GM18909 (cell line): Measurements from ENCODE around the gene CST7.

Experiments
- ATAC-seq: cut with Tn5 transposase; IDR thresholded peaks from one replicate; pipeline ENCODE4 v1.9.1; 2021; ENCODE audit warnings: mild to moderate bottlenecking; ENCODE audit not compliant: unreplicated experiment, poor library complexity

The CST7 gene

DNA sequence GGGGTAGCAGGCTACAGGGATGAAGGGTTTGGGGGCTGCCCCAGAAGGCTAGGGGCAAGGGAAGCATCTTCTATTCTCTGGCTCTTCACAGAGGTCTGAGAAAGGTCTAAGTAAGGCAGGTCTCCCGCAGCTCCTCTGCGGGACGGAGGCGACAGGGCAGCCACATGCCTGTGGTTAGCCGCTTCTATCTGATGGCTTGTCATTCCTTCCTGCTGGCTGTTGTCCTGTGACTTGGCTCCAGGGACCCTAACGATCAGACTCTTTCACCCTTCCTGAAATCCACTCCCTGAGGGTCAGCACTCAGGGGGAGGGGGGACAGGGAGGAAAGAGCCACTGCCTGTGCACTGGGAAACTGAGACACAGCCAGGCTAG lies 673 bp downstream of the CST7 start:
- peak; percentile 27 for ATAC-seq

DNA sequence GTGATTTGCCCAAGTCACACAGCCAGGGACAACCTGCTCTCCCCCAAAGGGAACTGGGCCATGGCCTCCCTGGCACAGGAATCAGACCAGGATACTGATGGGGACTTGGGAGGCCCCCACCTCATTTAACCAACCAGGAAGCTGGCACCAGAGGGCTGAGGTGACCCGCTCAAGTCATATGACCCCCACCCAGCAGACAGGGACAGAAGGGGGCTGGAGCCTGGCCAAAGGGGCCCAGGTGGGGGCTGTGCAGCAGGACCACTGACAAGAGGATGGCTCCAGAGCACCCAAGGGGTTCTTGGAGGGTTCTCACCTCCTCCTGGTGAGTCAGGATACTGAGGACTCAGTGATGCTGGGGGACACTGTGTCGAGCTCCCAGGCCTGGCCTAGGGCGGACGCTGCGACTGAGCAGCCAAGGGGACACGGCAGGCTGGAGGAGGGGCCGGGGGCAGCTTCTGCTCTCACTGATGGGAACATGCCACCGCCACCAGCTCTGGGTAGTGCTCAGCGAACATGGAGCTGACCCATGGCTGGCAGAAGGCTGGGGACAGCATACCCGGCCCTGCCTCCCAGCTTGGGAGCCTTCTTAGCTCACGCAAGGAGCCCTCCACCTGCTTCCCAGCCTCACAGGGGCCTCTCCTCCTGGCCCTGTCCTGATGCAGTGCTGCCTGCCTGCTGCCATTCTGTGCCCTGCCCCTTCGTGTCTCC lies 1.2 kb downstream of the CST7 start:
- ATAC-seq, result no peak

- no peak for ATAC-seq
Measured at GRCh38 chr20:24950836-24951525, 1.9 kb downstream of the CST7 start.

DNA sequence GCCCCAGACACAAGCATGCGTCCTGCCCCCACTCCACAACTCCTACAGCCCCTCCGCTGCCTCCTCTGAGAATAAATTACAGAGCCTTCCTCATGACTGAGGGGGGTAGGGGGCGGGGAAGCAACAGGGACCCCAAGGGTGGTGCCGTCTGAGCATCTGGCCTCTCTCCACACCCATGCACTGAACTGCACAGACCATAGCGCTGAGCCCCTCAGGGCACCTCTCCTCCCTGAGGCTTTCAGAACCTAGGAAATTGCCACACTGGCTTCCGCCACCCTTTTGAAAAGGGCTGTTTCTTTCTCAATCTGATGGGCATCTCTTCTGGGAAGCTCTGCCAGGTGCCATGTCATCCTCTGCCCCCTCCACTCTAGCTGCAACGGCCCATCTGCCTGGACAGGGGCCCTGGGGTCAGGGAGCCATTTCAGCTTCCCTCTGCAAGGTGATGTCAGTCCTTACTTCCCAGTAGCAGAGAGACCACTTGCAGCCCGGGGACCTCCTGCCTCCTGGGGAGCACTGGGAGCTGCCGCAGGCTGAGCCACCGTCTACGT lies 2.5 kb downstream of the CST7 start:
- ATAC-seq, result no peak

DNA sequence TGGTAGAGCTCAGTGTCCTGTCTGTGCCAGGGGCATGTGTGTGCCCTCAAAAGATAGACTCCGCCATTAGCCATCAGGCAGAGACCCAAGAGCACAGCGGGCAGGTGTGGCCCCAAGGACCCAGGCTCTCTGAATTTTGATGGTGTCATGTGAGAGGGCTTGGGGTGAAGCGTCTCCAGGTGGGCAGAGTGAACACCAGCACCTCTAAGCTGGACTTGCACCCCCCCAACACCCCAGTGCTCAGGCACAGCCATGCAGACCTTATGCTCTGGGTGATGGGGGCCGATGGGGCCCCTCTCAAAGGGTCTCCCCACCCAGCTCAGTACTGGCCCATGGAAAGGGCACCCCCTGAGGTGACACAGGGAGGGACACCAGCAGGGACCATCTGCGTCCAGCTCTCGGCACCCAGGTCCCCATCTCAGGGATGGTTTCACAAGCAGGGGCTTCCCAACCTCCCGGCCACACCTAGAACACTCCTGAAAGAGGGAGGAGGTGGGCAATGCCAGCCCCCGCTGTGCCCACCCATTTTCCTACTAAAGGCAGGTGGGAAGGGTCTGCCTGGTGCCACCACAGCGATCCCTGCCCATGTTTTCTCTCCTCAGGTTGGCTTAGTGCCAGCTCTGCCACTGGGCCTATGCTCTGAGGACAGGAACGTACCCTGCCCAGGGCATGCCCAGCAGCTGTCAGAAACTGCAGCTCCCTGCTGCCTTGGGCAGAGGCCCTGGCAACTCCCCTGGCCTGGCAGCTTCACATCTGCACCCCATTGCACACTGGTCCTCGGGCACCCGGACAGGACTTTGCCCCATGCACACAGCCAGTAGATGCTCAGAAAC lies 3.5 kb downstream of the CST7 start:
- no peak for ATAC-seq

DNA sequence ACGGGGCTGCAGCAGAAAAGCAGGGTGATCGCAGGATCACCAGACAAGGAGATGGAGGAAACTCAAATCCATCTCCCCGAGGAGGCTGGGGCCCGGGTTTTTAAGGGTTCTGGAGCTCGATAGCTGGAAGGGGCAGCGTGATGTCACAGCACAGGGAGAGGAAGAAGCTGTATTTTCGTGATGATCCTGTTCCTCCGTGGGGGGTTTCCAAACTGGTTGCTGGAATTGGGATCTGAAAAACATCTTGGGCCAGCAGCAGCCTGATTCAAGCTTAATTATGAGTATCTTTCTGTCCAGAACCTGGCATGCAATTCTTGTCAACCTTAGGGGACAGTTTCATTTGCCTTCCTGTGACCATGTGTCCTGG lies 4.1 kb downstream of the CST7 start:
- no peak for ATAC-seq

DNA sequence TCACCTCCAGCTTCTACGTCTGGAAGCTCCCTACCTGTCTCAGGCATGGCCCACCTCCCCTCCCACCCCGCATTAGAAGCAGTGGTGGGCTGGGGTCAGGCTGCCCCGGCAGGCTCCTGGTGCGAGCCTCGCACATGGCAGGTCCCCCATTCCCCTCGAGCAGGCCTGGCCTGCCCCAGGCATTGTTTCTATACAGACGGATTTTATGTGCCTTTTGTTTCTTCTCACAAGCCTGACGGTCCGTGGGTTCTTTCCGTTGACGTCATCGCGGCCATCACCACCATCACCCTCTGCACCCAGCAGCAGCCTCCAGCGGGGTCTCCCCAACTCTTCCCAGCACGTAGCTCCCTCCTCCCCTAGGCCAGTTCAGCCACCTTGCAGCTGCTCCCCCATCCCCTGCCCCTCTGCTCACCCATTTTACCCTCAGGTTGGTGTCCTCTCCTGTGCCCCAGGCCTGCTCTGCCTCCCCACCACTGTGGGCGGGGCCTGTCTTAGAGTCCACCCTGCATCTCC lies 4.6 kb downstream of the CST7 start:
- no peak for ATAC-seq

- ATAC-seq, result no peak
Measured at GRCh38 chr20:24954151-24954550, 5.1 kb downstream of the CST7 start.

- ATAC-seq, result no peak
Measured at GRCh38 chr20:24954566-24954965, 5.5 kb downstream of the CST7 start.

DNA sequence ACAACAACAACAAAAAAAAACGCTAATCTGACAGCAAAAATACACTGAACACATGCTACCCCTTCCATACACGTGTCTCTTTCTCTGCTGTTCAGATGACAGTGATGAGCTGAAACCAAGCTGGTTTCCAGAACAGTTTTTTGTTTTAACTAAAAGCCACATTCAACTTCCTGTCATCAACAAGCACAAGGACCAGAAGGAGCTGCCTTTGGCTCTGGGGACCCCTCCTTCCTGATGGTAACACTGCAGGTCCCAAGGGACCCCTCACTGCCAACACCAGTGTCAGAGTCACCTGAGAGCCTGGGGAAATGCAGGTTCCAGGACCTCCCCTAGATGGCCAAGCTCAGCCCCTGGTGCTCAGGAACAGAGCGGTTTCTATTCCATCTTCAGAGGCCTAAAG lies 6.0 kb downstream of the CST7 start:
- peak; percentile 86 for ATAC-seq

GRCh38 chr20:24956001-24956841 lies 7.2 kb downstream of the CST7 start:
- ATAC-seq, result no peak

DNA sequence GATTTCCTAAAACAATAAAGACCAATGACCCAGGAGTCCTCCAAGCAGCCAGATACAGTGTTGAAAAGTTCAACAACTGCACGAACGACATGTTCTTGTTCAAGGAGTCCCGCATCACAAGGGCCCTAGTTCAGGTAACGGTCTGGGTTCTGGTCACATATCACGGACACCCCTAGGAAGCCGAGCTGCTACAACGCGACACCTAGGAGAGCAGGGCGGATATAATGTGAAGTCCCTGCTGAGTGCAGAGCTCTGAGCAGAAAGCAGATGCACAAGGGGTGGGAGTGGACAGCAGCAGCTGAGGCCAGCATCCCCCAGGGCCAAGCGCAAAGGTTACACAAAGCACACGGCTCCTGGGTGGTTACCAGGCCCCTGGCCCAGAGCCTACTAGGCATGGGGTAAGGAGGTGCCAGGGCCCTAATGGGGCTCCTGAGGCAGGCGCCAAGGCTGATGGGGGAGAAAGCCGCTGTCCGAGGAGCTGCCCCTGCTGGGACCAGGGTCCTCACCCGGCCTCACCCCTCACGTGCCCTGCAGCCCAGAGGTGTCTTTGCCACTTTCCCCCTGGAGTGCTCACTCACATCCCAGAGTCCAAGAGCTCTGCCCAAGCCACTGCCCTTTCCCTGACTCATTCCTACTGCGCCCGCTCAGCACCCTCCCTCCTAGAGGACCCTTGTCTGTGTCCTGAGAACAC lies 8.4 kb downstream of the CST7 start:
- ATAC-seq, result no peak

DNA sequence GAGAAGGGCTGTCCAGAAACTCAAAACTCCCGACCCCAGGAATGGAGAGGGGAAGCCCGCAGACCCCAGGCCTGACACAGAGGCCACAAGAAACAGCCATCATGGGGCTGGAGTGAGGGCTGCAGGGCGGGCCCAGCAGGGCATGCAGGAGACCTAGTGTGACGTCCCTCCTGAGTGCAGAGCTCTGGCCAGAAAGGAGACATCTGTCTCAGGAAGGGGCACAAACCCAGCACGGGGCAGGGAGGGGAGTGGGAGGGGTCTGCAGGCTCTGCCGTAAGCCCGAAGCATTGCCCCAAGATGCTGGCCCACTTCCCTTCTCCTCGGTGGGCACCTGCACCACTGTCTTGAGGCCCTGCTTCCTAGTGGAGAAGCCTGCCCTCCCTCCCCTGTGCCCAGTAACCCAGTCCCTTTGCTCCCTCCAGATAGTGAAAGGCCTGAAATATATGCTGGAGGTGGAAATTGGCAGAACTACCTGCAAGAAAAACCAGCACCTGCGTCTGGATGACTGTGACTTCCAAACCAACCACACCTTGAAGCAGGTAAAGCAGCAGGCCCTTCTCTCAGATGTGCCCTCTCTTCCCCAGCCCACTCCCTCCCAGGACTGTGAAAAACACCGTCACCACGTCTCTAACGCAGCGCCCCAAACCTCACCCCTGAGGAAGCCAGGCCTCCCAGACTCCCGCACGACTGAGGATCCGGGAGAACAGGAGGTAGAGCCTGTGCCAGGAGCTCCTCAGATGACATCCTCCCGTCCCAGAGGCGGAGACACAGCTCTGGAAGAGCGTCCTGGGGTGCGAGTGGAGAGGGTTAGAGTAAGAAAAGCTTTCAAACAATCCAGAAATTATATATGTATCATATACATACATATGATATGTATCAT lies 9.7 kb downstream of the CST7 start:
- no peak for ATAC-seq

DNA sequence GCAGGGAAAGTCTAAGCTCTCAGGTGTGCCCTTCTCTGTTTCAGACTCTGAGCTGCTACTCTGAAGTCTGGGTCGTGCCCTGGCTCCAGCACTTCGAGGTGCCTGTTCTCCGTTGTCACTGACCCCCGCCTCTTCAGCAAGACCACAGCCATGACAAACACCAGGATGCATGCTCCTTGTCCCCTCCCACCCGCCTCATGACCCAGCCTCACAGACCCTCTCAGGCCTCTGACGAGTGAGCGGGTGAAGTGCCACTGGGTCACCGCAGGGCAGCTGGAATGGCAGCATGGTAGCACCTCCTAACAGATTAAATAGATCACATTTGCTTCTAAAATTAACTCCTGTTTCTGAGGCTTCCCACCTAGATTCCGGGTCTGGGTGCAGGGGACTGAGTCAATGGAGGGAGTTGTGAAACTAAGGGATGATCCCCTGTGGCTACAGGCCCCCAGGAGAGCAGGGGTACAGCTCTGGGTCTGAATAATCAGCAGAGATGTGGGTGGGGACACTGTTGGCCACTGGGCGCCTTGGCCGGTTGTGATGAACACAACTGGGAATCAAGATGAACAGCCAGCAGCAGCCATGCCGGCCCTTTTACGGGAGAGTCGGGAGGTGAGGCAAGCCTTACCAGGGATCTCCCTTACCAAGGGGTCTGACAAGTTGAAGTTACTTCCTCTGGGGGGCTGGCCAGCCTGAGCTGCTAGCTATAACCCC lies 10.7 kb downstream of the CST7 start:
- ATAC-seq, result no peak

DNA sequence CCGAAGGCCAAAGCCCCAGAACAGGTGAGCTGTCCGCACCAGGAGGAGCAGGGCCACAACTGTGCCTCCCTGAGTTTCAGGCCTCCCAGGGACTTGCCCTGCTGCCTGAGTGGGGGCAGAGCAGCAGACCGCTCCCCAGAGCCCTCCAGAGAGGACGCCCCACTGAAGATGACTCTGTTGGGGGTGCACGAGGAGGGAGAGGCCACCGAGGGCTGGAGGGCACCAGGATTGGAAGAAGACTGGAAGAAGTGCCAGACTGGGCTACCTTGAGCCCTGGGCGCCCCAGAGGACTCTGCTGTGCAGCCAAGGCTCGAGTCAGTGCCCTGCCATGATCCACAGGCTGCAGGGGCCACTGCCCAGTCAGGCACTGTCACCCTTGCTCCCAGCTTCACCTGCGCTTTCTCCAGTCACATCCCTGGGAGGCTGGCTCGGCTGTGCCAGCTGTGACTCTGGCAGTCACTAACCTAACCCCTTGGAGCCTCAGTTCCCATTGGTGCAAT lies 11.3 kb downstream of the CST7 start:
- ATAC-seq, result no peak

DNA sequence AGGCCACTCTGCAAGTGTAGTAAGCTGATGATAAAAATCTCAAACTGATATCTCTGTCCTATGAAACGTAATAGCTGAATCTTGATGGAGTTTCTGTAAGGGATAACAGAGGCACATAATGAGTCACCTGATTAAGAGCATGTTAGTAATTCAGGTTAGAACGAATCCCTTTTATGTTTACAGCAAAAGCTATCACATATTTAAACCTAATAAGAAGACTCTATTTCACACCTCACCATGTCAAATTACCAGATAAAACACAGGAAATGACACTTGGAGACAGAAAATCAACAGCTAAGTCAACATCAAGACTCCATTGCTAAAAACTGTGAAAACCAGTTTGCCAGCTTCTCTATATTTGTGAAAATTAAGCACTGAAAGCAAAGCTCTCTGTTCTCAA lies 11.8 kb downstream of the CST7 start:
- no peak for ATAC-seq

GRCh38 chr20:24961384-24962181 lies 12.5 kb downstream of the CST7 start:
- ATAC-seq, result no peak
